Measurements from ENCODE around the gene THADA. TPM values are rescaled to one million over a fixed set of nuclear protein-coding genes. Genes with fewer than 3 reads are reported as not detected.

Gene THADA
- total RNA-seq, 1 donor from 2014 or later = 38.0 TPM

GRCh38 chr2:43509886-43510285, 86.0 kb downstream of the THADA start:
- DNase-seq (ENCODE audit: low spot score) = no peak

- DNase-seq (ENCODE audit: low spot score) = no peak
Measured at GRCh38 chr2:43508209-43508608, 87.6 kb downstream of the THADA start.

GRCh38 chr2:43507137-43507536, 88.7 kb downstream of the THADA start:
- DNase-seq (ENCODE audit: low spot score) = no peak

DNA sequence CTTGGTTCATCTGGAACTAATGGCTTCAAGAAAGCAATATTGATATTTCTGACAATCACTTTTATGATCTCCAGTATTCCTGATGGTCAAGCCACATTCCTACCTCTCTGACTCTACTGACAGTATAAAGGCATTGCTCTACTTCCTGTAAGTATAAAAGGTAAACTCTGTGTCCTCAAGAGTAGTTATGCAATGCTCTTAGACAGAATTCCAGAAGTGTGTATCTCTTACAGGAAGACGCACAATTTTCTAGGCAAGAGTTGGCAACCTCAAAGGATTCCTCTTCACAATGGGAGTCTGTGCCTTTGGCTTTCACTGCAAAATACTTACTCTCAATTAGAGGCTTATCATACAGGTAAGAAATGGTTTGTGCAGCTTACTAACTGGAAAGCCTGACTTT, 100.1 kb downstream of the THADA start:
- no peak for DNase-seq (ENCODE audit: low spot score)

- no peak for DNase-seq (ENCODE audit: low spot score)
Measured at GRCh38 chr2:43493954-43494353, 101.9 kb downstream of the THADA start.

- no peak for DNase-seq (ENCODE audit: low spot score)
Measured at GRCh38 chr2:43491065-43491639, 104.7 kb downstream of the THADA start.

GRCh38 chr2:43490252-43490786, 105.5 kb downstream of the THADA start:
- DNase-seq (ENCODE audit: low spot score) = no peak

- DNase-seq (ENCODE audit: low spot score) = no peak
Measured at GRCh38 chr2:43488737-43489136, 107.1 kb downstream of the THADA start.

- DNase-seq (ENCODE audit: low spot score) = no peak
Measured at GRCh38 chr2:43486603-43487002, 109.2 kb downstream of the THADA start.

DNA sequence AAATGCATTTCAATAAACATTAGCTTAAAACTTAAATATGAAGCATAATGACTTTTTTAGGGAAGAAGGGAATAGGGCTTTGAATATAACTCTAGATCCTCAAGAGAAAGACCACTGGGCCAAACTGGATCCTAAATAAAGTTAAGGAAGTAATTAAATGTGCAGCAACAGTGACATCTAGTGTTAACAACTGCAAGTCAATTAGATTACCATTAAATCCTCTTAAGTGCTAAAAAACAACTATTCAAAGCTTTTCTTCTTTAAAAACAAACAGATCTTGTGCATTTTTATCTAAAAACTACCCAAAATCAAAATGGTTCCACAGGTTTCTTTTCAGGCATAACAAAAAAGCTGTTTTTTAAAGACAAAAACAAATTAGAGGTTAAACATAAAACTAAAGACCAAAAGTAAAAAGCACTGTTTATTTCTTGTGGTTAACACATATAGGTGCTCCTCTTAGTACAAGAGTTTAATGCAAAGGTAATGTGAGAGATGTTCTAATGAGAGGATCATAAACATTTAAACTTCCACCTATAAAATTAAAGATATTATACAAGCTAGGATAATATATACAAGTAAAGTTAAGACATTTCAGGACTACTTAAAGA, 111.4 kb downstream of the THADA start:
- DNase-seq (ENCODE audit: low spot score) = no peak

DNA sequence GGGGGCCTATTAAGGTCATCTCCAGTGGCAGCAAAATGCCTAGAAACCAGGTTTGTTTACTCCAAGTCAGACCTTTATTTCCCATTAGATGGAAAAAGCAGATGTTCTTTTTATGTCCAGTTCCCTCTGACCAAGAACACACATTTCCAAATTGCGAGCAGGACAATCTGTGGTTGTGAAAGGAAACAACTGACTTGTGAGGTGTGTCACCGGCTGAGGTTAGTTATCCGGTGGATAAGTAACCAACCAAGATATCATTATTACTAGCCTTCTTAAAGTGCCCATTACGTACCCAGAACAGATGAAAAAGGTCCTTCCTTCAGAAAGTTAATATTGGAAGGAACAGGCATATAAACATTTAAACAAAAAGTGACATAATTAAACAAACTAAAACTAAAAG, 112.9 kb downstream of the THADA start:
- DNase-seq (ENCODE audit: low spot score) = no peak

- no peak for DNase-seq (ENCODE audit: low spot score)
Measured at GRCh38 chr2:43481927-43482542, 113.8 kb downstream of the THADA start.

GRCh38 chr2:43480874-43481273, 115.0 kb downstream of the THADA start:
- DNase-seq (ENCODE audit: low spot score) = no peak

GRCh38 chr2:43478412-43479086, 117.3 kb downstream of the THADA start:
- no peak for DNase-seq (ENCODE audit: low spot score)

GRCh38 chr2:43475922-43476321, 119.9 kb downstream of the THADA start:
- no peak for DNase-seq (ENCODE audit: low spot score)

DNA sequence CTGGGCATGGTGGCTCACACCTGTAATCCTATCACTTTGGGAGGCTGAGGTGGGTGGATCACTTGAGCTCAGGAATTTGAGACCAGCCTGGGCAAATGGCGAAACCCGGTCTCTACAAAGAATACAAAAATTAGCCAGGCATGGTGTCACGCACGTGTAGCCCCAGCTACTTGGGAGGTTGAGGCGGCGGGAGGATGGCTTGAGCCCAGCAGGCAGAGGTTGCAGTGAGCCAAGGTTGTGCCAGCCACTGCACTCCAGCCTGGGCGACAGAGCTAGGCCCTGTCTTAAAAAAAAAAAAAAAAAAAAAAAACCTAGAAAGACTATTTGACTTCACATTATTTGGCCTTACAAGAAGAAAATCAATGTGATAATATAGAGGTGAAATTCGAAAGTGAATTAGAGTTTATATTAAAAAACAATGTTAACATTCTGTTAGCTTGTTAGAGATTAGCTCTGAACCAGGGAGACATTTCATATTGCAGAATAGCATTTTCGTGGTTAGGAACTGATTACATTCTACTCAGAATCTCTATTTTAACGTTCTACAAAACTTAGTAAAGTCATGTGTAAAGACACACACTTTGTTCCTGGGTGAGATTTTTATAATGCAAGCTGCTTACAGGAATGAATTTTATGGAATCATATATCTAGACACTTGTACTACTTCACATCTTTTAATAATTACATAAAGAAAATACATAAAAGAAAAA, 120.5 kb downstream of the THADA start:
- no peak for DNase-seq (ENCODE audit: low spot score)

DNA sequence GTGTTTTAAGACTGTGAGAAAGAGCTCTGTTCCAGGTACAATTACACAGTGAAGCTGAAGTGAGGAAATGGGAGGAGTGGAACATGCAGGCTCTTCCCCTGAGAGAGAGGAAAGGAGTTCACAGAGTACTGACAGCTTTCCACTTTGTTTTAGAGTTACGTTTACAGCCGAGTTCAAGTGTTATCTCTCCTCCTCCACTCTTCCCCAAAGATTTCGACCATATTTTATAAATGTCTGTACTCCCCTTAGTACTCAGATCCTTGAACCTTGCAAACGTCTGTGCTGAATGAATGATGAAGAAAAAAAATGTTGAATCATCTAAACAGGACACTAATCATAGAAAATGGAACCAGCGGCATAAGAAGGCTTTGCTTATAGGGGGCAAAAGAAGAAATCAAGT, 121.6 kb downstream of the THADA start:
- no peak for DNase-seq (ENCODE audit: low spot score)

DNA sequence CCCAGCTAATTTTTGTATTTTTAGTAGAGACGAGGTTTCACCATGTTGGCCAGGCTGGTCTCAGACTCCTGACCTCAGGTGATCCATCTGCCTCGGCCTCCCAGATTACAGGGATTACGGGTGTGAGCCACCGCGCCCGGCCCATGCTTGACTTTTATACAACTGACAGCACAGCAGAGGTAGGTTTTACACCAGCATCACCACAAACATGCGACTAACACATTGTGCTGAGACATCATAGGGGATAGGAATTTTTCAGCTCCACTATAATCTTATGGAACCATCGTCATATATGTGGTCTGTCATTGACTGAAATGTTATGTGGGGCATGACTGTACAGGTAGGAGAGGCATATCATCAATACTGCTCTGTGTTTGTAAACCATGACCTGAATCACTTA, 122.1 kb downstream of the THADA start:
- DNase-seq (ENCODE audit: low spot score) = no peak

DNA sequence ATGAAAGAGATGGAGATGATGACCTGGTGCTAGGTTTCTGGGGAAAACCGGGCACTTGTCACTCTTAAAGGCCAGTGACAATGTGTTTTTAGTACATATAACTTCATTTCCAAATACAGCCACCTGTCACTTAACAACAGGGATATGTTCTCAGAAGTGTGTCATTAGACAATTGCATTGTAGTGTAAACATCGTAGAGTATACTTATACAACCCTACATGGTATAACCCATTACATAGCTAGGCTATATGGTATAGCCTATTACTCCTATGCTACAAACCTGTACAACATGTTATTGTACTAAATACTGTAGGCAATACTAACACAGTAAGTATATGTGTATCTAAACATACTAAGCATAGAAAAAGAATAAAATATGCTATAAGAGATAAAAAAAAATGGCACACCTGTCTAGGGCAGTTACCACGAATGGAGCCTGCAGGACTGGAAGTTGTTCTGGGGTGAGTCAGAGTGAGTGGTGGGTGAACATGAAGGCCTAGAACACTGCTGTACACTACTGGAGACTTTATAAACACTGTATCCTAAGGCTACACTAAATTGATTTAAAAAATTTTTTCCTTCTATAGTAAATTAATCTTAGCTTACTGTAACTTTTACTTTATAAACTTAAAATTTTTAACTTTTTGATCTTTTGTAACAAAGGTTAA, 123.2 kb downstream of the THADA start:
- DNase-seq (ENCODE audit: low spot score) = no peak

- no peak for DNase-seq (ENCODE audit: low spot score)
Measured at GRCh38 chr2:43469713-43470112, 126.1 kb downstream of the THADA start.

GRCh38 chr2:43469094-43469493, 126.7 kb downstream of the THADA start:
- no peak for DNase-seq (ENCODE audit: low spot score)
